Hindlimb muscle (tissue), 1 donor: ENCODE results near the gene SESN1. TPM values are rescaled to one million over a fixed set of nuclear protein-coding genes. Genes with fewer than 3 reads are reported as not detected.
"Not testable (repeated sequence)": the region's sequence is repeated elsewhere in the genome, so short reads cannot be mapped to it uniquely, and the experiment has no call there.

Experiments used
- DNase-seq: peaks from one replicate; pipeline ENCODE4 v3.0.0-alpha.2; 2013
- polyA plus RNA-seq: library from polyadenylated mRNA; unstranded; fragments of 120-200 nt; gene quantifications from one replicate; pipeline ENCODE4 v1.2.1, GENCODE V29; 2013; ENCODE audit not compliant: insufficient read length

Gene SESN1
- polyA plus RNA-seq, 1 donor, result 56.5 TPM

DNA sequence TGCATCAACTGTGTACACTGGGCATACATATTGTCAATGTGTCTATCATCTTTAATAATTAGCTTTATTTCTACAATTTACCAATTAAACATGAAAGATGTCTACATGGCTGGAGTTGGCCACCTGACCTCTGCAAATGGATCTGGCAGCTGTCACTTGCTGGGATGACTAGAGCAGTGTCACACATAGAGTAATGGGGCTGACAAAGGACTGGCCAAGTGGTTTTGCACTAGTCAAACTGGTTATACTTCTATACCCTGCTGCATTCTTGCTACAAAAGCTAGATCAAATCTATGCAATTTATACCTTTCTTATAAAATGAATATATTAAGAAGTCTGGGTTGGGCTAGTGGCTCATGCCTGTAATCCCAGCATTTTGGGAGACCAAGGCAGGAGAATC, 99.3 kb downstream of the SESN1 start:
- DNase-seq, result no peak

DNA sequence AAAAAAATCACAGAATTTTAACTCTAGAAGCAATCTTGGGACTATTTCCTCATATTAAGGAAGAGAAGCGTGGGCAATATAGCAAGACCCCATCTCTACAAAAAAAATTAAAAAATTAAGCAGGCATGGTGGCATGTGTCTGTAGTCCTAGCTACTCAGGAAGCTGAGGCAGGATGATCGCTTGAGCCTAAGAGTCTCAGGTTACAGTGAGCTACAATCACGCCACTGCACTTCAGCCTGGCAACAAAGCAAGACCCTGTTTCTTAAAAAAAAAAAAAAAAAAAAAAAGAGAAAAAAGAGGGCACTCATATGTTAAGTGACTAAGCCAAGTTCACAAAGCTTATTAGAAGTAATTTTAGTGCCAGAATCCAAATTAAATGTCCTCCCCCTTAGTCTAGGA, 100.8 kb downstream of the SESN1 start:
- DNase-seq, result no peak

DNA sequence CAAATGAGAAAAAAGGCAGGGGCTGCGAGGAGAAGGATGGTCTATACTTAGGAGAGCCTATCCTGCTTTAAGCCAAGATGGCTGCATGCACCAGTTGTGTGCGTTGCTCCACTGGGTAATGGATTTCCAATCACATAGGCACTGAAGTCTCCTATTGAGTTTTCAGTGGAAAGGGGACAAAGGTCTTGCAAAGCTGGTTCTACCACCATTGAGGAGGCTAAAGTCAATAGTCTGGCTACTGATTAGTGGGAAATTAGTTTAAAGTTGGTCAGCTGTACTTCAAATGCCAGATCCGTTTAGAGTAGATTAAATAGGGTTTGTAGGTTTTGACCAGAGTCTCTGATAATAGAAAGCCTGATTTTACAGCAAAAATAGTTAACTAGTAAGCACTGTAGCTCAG, 104.9 kb downstream of the SESN1 start:
- no peak for DNase-seq

DNA sequence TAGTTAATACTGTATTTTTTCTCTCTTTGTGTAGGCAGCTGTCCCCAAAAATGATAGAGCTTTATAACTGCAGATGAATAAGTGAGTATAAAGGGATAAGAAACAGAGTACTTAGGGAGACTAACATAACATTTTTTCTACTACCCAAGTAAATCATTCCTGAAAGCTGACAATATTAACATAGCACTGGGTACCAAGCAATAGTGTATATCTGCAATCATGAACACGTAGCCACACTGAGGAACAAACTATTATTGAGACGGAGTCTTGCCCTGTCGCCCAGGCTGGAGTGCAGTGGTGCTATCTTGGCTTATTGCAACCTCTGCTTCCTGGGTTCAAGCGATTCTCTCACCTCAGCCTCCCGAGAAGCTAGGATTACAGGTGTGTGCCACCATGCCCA, 105.9 kb downstream of the SESN1 start:
- DNase-seq, result no peak

DNA sequence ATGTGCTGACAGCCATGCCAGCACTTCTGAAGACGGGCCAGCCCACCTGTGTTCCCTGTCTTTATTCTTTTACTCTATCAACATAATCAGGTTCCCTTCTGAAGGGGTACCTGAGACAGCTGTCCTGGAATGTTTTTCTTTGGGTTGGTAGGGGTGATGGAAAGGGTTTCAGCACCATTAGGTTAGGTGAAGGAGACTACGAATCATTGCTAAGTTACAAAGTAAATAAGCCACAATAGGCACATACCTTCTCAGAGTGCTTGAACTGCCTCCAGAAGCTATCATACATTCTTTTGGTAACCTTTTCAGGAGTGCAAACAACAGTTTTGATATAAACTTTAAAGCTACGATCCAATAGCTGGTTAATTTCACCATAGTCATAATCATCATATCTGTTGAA, 106.3 kb downstream of the SESN1 start:
- DNase-seq, result no peak

DNA sequence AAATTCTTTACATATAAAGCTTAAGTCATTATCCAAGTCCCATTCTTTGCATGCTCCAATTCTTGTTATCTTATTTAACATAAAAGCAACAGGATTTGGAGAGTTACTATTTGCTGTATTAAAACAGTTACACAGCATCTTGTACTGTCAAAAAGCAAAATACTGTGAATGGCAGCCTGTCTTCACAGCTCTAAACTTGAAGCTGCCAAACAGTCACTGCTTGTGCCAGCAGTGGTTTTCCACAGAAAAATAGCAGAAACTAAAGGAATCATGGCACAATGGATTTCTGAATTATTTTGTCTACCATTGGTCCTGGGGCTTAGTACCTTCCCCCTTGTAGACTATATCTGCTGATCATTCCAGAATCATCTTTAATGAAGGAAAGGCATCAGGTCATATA, 107.5 kb downstream of the SESN1 start:
- no peak for DNase-seq

DNA sequence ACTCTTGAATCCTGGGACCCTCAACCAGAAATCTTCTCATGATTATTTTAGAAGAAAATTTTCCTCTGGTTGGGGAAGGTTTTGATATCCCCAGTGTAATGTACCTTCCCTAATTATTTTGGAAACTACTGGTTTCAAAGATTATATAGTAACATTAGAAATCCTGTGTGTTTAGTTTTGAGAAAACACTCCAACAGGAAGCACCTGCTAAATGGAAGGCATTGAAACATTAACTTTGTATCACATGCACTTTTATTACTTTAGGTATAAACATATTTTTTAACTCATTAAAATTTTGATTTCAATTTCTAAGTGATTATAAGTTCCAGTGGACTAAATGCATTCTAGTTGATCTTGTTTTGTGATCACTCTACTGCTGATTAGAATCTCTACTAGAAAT, 109.3 kb downstream of the SESN1 start:
- DNase-seq, result no peak

DNA sequence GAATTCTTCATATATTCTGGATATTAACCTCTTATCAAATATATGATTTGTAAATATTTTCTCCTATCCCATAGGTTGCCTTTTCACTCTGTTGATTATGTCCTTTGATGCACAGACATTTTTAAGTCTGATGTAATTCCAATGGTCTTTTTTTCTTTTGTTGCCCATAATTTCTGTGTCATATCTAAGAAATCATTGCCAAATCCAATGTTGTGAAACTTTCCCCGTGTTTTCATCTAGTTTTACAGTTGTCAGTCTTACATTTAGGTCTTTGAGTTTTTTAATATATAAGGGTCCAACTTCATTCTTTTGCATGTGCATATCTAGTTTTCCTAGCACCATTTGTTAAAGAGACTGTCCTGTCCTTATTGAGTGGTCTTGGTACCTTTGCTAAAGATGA, 111.5 kb downstream of the SESN1 start:
- DNase-seq, result no peak

DNA sequence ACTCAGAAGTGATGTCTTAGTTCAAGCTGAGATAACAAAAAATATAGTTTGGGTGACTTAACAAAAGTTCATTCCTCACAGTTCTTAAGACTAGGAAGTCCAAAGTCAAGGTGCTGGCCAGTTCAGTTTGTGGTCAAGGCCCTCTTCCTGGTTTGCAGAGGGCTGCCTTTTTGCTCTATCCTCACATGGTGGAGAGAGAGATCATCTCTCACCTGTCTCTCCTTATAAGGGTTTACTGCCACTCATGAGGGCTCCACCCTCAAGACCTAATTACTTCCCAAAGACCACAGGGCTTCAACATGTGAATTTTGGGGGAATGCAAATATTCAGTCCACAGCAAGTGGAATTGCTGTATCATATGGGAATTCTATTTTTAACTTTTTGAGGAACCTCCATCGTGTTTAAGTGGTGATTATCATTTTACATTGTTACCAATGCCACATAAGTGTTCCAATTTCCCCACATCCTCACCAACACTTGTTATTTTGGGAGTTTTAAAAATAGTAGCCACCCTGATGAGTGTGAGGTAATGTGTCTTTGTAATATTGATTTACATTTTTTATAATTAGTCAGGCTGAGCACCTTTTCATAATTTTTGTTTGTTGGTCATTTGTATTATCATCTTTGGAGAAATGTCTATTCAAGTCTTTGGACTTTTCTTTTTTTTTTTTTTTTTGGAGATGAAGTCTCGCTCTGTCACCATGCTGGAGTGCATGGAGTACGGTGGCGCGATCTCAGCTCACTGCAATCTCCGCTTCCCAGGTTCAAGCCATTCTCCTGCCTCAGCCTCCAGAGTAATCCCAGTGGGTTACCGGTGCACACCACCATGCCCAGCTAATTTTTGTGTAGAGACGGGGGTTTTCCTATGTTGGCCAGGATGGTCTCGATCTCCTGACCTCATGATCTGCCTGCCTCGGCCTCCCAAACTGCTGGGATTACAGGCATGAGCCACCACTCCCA, 112.2 kb downstream of the SESN1 start:
- DNase-seq, result no peak

DNA sequence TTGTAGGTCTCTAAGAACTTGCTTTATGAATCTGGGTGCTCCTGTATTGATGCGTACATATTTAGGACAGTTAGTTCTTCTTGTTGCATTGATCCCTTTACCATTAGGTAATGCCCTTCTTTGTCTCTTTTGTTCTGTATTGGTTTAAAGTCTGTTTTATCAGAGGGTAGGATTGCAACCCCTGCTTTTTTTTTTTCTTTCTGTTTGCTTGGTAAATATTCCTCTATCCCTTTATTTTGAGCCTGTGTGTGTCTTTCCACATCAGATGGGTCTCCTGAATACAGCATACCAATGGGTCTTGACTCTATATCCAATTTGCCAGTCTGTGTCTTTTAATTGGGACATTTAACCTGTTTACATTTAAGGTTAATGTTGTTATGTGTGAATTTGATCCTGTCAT, 116.0 kb downstream of the SESN1 start:
- not testable (repeated sequence) for DNase-seq

DNA sequence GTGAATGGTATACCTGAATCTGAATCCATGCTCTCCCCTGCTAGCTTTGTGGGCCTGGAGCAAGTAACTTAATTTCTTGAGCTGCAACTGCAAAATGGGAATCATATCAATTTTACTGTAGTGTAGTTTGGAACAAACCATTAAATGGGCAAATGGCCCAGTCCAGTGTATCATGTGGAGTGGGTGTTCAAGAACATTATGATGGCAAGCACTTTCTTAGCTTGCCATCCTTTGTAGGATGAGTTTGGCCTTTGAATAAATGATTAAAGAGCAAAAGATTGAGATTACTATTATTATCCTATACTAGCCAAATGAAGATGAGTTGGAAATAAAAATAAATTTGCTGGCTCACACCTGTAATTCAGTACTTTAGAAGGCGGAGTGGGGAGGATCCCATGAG, 120.4 kb downstream of the SESN1 start:
- DNase-seq, result no peak

DNA sequence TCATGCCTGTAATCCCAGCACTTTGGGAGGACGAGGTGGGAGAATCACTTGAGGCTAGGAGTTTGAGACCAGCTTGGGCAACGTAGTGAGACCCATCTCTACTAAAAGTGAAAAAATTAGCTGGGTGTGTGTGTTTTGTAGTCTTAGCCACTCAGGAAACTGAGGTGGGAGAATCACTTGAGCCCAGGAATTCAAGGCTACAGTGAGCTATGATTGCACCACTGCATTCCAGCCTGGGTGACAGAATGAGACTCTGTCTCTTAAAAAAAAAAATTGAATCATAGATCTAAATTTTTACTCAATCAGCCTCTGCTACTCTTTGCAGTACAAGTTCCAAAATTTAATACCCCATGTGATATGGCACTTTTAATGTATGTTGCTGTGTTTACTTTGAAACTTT, 124.9 kb downstream of the SESN1 start:
- DNase-seq, result no peak

DNA sequence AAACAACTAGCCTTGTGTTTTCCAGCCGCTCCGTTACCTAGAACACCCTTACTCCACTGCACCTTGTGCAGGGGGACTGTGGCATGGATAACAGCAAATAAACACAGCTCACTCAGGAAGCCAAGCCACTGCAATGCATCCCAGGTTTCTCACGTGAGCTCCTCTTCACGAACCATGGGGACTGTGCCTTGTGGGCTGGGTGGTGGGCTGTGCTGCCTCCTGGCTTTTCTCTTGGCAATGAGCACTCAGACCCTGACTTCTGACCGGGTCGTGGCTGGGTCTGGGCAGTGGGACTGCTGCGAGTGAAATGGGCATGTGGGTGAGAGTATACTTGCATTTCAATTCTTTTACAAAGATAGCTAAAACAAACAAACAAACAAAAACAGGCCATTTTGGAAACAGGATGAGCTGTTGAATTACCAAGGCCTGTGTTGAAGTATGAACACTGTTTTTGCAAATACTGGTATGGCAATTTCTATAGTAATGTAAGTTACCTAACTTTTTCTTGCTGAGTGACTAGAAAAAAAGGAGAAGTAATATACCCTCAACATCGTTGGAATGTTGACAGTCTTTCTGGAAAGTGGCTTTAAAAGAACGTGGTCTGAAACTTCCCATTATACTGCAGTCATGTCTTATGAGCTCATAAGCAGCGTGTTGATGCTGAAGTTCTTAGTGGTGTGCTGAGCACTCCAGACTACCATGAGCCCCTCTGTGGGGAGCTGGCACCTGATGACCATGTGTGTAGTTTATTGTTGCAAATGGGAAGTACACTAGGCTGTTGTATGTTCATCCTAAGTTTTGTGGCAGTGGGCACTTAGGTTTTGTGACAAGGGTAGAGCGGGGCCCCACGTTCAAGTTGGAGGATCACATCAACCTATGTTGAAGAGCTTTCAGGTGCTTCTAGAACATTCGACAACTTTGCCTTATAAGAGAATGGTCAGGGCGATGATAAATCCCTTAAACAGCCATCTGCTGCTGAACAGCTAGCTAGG, 126.0 kb downstream of the SESN1 start:
- no peak for DNase-seq

DNA sequence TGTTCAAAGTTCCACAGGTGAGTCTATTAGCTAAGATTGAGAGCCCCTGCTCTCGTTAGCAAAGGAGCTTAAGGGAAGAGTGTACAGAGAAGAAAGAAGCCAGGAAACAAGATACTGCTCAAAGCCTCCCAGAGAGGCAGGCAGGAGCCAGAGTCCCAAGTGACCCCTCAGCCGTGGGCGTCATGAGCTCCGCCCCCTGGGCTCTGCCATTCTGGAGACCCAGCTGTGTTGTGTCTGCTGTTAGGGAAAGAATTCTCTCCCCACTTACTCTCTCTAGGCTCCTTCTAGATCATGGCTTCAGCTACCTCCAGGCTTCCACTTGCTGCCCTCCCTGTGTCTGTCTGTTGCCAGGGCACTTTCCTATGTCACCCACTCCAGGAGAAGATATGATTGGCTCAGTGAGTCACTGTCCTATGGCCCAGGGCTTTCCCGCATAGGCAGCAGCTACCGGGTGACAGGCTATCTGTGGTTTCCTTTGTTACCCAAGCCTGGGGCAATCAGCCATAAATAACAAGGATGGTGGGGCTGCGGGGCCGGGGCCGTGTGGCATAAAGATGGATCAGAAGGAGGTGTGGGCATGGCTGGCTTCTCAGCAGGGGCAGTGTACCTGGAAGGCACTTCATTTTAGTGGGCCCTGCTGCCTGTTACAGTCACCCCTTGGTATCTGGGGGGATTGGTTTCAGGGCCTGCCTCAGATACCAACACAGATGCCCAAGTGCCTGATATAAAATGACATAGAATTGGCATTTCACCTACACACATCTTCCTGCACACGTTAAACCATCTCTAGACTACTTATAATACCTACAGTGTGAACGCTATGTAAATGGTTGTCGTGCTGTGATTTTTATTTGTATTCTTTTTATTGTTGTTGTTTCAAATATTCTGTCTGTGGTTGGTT, 127.5 kb downstream of the SESN1 start:
- DNase-seq, result no peak

DNA sequence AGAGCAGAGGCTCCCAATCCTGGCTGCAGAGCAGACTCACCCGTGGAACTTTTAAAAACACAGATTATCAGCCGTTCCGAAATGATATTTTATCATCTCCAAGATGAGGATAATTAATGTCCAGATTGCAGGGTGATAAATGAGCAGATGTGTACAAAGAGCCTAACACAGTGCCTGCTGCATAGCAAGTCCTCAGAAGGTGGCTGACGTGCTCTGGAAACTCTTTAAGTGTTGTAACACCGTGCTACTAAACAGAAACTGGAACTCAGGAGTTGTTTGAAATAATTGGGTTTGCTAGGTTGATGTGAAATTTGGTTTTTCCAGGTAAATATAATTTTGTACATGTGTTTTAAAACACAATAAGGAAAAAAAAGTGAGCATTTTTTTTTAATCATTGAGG, 128.4 kb downstream of the SESN1 start:
- DNase-seq, result no peak

DNA sequence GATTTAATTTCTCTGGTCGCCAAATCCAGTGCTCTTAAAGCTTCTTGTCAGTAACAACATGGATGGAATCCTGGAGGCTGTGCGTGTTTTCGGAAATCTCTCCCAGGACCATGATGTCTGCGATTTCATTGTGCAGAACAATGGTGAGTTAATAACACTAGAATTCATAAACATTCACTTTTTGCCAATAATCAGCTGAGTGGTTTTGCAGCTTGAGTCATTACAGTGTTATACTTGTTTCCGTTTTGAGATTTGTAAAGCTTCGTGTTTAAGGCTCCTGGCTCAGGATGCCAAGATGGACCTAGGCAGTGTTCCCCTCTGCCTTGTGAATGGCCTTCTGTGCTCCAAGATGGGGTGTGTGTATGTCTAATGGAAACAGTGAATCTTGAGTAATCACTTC, 132.7 kb downstream of the SESN1 start:
- no peak for DNase-seq

DNA sequence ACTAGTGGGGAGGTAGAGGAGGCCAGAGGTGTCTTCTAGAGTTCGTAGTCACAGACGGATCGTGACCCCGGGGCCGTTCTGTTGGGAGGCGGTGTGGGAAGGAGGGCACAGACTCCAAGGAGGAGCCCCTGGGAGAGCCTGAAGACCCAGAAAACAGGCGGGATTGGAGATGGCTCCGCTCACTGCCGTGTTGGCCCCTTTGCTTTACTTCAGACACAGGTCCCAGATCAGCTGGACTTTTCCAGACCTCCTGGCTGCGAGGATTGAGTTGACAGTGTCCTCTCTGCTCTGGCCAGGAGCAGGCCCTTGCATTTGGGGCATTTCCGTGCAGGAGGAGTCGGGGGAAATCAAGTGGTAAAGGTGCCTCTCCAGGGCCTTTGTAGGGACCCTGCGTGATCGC, 133.6 kb downstream of the SESN1 start:
- DNase-seq, result no peak

DNA sequence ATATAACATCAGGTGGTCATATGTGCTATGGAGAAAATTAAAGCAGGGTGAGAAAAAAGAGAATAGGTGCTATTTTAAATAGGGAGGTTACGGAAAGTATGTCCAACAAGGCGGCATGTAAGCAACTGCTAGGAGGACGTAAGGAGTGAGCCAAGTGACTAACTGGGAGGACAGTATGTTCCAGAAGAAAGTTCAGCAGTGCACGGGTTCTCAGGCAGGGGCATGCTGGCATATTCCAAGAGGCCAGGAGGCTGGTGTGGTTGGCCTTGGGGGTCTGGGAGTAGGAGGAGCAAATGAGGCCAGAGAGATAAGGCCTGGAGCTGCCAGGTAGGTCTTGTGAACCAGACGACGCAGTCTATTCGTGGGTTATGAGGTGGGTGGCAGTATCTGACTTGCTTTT, 134.0 kb downstream of the SESN1 start:
- DNase-seq, result no peak

DNA sequence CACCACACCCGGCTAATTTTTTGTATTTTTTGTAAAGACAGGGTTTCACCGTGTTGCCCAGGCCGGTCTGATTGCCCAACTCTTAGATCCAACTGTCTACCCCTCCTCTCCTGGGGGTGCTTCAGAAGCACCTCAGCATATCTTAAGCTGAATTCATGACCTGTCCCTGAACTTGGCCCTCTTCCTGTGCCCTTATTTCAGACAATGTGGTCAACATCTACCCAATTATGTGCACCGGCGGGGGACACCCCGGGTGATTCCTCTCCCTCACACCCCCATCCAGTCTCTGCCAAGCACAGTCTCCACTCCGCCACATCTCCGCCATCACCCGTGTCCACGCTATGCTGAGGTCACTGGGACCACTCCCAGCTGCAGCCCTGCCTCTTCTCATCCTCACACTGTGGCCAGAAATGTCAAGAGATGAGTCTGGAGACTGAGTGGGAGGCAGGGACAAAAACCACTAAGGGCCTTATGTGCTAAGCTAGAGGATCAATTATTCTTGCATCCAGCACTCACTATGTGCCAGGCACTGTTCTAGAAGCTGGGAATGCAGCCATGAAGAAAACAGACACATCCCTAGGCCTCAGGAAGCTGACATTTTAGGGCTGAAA, 134.6 kb downstream of the SESN1 start:
- no peak for DNase-seq

DNA sequence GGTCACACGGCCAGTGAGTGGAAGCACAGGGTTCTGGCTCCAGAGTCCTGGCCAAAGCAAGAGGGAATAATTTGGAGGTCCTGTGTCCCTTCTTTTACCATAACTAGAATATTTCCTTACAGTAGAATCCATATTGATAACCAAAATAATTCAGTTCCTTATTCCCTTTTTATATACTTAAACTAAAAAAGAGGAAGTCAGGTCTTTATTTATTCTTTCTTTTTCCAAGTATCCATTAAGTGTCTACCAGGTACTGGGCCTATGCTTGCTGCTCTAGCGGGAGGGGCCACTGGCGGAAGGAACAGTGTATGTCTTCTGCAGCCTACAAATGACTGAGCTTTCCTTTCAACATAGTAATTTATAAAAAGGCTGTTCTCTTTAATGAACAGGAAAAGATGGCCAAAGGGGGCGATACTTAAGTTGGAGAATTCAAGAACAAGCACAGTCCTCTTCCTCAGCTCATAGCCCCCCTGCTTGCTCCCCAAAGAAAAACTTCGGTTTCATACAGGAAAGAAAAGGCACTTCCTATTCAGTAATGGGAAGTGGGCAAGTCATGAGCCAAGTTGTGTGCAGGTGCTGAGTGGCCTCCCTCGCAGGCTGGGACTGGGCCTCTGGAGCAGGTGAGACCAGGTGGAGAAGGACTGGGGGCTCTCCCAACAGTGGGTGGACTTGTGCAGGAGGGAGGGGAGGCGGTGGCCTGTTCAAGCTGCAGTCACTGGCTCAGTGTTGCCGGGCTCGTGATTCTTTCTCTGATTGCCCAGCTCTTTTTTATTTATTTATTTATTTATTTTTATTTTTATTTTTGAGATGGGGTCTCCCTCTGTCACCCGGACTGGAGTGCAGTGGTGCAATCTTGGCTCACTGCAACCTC, 135.5 kb downstream of the SESN1 start:
- DNase-seq, result no peak

DNA sequence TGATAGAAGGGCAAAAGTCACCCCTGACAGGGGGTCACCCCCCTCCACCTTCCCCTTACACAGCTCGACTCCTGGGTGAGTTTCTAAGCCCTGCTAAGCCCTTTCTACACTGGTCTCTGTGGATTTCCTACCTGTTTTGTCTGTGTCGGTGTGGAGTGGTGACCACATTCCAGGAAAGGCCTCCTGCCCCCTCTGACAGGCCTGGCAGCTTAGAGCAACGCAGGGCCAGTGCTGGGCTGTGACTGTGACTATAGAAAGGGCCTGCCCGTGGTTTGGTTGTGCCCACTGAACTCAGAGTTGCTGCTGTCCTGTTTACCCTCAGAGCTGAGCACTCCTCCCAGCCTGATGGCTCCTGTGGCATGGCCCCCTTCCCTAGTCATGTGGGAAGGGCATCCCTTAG, 137.4 kb downstream of the SESN1 start:
- no peak for DNase-seq
